Fibroblast of skin of scalp (primary cell): ENCODE results near the gene DNAI2.

ENCODE experiments used
- DNase-seq: peaks from one replicate; pipeline ENCODE4 v3.0.0-alpha.2; 2013

The DNAI2 gene

GRCh38 chr17:74307984-74308773, 34.1 kb downstream of the DNAI2 start:
- DNase-seq: no peak

DNA sequence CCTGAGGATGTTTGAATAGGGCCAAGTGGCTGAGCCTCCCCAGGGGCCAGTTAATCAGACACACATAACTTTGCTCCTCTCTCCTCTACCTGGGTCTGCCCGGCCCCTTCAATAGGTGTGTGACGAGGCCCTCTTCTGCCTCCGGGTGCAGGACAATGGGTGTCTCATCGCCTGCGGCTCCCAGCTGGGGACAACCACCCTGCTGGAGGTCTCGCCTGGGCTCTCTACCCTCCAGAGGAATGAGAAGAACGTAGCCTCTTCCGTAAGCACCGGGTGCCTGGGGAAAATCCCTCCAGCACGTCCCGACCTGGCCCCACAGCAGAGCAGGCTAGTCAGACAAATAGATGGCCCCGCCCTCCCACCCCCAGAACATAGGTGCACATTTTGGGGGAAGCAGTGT, 35.9 kb downstream of the DNAI2 start:
- DNase-seq: no peak

DNA sequence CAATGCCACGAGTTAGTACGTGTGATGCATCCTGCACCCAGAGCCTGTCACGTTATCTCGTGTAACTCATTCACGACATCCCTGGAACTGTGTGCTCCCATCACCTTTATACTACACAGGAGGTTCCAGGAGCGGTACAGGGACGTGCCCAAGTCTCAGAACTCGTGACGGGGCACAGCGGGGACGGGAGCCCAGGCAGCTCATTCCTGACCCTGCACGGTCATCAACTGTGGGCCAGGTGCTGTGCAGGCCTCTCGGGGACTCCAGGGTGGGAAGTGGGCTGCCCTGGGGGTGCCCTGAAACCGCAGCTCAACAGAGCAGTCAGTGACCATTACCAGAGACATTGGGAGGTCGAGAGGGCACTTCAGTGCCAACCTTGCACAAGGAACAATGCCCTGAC, 40.8 kb downstream of the DNAI2 start:
- DNase-seq: no peak

GRCh38 chr17:74316220-74316619, 42.2 kb downstream of the DNAI2 start:
- DNase-seq: no peak

- no peak for DNase-seq
Measured at GRCh38 chr17:74317071-74317470, 43.0 kb downstream of the DNAI2 start.

GRCh38 chr17:74318391-74318790, 44.4 kb downstream of the DNAI2 start:
- DNase-seq: no peak

- no peak for DNase-seq
Measured at GRCh38 chr17:74324521-74324920, 50.5 kb downstream of the DNAI2 start.

GRCh38 chr17:74325376-74325742, 51.3 kb downstream of the DNAI2 start:
- DNase-seq: no peak

DNA sequence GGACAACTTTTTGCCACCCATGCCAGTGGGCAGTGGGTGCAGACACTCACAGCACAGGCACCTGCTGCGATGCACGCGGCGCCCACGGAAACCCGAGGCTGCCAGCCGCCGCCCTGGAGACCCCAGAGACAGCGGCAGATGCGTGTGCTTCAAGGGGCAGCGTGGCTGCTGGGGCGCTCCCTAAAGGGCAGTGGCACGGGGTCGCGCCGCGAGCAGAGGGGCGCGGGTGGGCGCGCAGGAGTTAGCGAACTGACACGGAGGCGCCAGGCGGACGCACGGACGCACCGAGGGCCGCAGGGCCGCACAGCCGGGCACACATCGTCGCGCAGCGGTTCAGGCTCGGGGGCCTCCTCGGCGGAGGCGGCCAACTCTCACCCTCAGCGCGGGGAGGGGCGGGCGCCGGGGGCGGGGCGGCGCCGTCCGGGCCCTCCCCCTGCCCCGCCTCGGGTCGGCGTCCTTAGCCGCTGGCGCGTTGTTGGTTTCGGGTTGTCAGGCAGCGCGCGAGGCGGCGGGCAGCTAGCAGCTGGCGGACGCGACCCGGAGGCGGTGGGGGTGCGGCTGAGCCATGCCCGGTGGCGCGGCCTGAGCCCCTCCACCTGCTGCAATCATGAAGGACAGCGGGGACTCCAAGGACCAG, 51.8 kb downstream of the DNAI2 start, which contains the start of gene KIF19:
Gene KIF19 (plus strand): TSS at position 484 of the 637 bp plus-strand sequence. CDS start 124 bp downstream, at position 608.
- peak; percentile 5 for DNase-seq

DNA sequence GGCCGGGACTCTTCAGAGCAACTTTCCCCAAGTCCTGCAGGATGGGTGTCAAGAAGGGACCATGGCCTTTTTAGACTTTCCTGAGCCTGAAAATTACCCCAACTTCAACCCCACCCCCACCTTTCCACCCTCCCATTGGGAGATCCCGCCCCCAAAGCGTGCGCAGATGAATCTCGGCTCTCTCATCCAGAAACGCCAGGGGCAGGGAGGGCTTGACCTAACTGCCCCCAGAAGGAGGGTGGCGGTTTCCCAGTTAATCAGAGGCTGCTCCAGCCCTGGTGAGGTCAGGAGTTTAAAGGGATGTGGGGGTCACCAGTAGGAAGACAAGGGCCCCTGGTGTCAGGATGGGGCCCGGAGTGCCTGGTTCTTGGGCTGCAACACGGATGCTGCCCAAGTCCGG, 52.5 kb downstream of the DNAI2 start:
- no peak for DNase-seq

- no peak for DNase-seq
Measured at GRCh38 chr17:74328487-74328886, 54.5 kb downstream of the DNAI2 start.

DNA sequence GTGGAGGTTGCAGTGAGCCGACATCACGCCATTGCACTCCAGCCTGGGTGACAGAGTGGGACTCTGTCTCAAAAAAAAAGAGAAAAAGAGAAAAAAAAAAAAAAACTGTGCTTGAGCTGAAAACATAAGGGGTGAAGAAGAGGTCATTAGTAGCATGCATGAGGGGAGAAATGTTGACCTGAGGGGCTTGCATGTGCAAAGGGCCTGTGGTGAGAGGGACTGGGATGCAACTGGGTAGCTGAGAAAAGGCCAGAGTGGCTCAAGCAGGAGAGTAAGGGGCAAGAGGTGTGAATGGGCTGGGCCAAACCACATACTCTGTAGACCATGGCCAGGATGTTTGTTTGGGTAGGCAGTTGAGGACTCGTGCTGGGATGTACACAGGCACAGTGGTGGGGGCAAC, 55.3 kb downstream of the DNAI2 start:
- DNase-seq: no peak

DNA sequence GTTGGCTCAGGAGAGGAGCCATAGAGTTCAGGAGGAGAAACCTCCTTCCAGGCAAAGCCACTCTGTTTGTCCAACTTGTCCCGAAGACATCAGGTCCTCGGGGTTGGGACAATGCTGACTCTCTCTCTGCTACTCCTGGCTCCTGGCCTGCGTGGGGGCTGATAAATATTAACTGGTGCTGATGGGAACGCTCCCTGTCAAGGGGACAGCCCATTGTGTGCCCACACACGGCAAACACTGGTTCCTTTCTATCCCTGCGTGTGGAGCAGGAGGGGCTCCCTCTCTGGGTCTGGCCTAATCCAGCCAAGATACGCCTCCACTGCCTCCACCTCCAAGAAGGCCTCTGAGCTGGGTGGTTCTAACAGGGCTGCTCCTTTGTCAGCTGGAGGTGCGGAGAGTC, 56.4 kb downstream of the DNAI2 start:
- no peak for DNase-seq

GRCh38 chr17:74332017-74332650, 58.1 kb downstream of the DNAI2 start:
- no peak for DNase-seq

GRCh38 chr17:74332763-74333283, 58.8 kb downstream of the DNAI2 start:
- no peak for DNase-seq

DNA sequence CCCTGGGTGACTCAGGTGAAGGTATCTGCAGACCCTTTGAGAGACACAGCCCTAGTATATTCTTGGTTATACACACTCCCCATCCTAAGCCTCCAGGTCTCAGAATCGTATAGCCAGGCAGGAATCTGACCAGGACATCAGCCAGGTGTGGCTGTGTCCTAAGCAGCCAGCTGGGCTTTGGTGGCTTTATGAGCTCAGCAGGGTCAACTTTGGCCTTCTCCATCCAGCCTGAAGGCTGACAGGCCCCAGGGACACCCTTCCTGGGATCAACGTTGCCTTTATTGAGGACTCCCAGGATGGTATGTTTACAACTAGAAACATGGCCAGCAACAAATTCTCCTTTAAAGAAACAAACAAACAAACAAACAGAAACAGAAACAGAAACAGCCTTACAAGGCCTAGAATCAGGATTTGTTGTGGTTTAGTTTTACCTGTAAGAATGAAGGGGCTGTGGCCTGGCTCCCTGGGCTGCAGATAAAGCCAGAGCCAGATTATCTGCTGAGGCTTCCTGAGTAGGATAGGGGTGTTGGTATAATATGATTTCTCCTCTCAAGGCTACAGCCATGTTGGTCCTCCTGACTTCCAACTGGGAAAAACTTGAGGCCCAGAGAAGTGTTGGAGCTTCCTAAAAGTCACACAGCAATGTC, 60.5 kb downstream of the DNAI2 start:
- DNase-seq: no peak

GRCh38 chr17:74335529-74336062, 61.6 kb downstream of the DNAI2 start:
- no peak for DNase-seq

- DNase-seq: no peak
Measured at GRCh38 chr17:74336307-74336706, 62.3 kb downstream of the DNAI2 start.

- DNase-seq: no peak
Measured at GRCh38 chr17:74337834-74338500, 63.9 kb downstream of the DNAI2 start.

DNA sequence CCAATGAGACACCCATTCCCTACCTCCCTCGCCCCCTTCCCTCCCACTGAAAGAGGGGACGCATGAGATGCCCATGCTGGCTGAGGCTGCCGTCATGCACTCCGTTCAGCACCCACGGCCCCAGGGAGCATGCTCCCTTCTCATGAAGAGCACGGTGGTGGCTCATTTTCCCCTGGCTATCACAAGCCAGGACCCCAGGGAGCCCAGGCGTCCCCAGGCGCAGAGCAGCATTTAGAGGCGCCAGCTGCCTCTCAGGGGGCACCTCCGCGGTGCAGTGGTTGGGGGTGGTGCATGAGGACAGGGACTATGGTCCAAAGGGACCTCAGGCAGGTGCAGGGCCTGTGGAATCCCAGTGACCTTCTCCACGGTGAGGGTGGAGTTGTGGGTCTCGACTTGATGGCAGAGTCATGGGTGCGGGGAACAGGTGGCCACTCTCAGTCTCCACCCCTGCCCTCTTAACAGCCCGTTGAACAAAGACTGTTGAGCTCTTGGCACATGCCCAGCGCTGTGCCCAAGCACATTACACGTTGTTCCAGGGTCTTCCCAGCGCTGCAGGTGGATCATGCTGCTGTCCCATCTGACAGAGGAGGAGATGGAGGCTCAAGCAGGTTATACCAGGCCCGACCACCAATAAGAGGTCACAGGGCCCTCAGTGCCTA, 65.6 kb downstream of the DNAI2 start:
- DNase-seq: no peak

DNA sequence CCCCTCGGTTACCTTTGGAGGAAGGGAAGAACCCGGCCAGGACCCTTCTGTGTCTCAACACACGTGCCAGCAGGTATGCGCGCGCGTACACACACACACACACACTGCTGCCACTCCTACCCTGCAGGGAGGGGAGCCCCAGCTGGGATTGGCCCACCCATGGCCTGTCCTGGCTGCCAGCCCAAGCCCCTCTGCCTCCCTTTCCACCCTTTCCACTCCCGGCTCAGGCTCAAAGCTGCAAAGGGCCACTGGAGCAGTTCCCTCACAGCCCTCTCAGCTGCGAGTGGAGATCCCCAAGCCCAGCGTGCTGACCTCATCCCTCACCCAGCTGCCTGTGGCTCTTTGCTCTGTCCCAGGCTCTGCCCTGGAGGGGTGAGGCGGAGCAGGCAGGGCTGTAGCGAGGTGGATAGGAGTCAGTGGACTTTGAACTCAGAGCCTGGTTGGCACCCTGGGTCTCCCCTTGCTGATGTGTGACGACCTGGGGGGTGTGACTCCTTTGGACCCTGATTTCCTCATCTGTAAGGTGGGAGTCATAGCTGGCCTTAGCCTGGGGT, 66.5 kb downstream of the DNAI2 start:
- DNase-seq: no peak
